Panc1 (cell line): ENCODE data around the gene EYS. TPM values are rescaled to one million over a fixed set of nuclear protein-coding genes. Genes with fewer than 3 reads are reported as not detected.

Experiments
- ATAC-seq: fragments of 200-7000 bp; cut with Tn5 transposase; 2 replicates; pipeline ENCODE4 v1.9.1; 2020; ENCODE audit warnings: mild to moderate bottlenecking, moderate library complexity
- BruUV-seq: library from RNA; stranded (reverse); fragments of 400-500 nt; replicated peaks from 2 replicates; lab custom pipeline; 2021; lab: Mats Ljungman, UMichigan
- CTCF ChIA-PET: fragments of 300-600 bp; sonication (Branson Sonifier 250); formaldehyde crosslinking; loops from one replicate; lab custom pipeline; 2022; ENCODE audit warnings: antibody characterized with exemption; lab: Charles Lee
- POLR2A ChIA-PET: fragments of 300-600 bp; sonication (Branson Sonifier 250); formaldehyde crosslinking; loops from one replicate; lab custom pipeline; 2022; ENCODE audit warnings: antibody characterized with exemption; lab: Charles Lee
- DNase-seq: peaks from one replicate; pipeline ENCODE4 v3.0.0-alpha.2; 2010; ENCODE audit warnings: low read depth, low spot score
- H3K27ac ChIP-seq: 2 replicates; pipeline ENCODE4 v1.5.1; 2011; ENCODE audit warnings: mild to moderate bottlenecking, low read length, inconsistent platforms
- H3K27me3 ChIP-seq: fragments of 200-500 bp; sonication (Bioruptor generic); 2 replicates; pipeline ENCODE4 v1.6.0; 2014; ENCODE audit warnings: low read length, inconsistent platforms; ENCODE audit not compliant: control insufficient read depth, insufficient read depth
- H3K36me3 ChIP-seq: fragments of 200-500 bp; sonication (Bioruptor generic); 2 replicates; pipeline ENCODE4 v1.5.1; 2014; ENCODE audit warnings: inconsistent platforms, mild to moderate bottlenecking, low read length, moderate library complexity; ENCODE audit not compliant: control insufficient read depth, insufficient read depth
- H3K4me1 ChIP-seq: 2 replicates; pipeline ENCODE4 v1.5.1; 2011; ENCODE audit warnings: inconsistent platforms, mild to moderate bottlenecking, low read length, moderate library complexity; ENCODE audit not compliant: control insufficient read depth, insufficient read depth
- H3K4me3 ChIP-seq, 2 experiments: 2 replicates each; pipeline ENCODE4 v1.5.1; 2011 to 2012; ENCODE audit warnings: low read depth in 2 of 2, low read length in 2 of 2, mild to moderate bottlenecking in 2 of 2, inconsistent platforms in 1 of 2, moderate library complexity in 1 of 2
- H3K9me3 ChIP-seq: fragments of 200-500 bp; sonication (Bioruptor generic); 2 replicates; pipeline ENCODE4 v1.5.1; 2014; ENCODE audit warnings: low read depth, mild to moderate bottlenecking, inconsistent platforms, low read length, moderate library complexity; ENCODE audit not compliant: control insufficient read depth, insufficient read depth
- CTCF ChIP-seq: fragments of 450-650 bp; IDR thresholded peaks from 2 replicates; pipeline ENCODE4 v1.5.1; 2017; ENCODE audit warnings: mild to moderate bottlenecking
- POLR2AphosphoS5 ChIP-seq: IDR thresholded peaks from 2 replicates; pipeline ENCODE4 v1.6.1; 2012; ENCODE audit warnings: mild to moderate bottlenecking, low read depth, low read length, moderate library complexity
- REST ChIP-seq, 2 experiments: IDR thresholded peaks; 2 replicates each; pipeline ENCODE4 v1.6.1; 2011 to 2012; ENCODE audit warnings: low read depth in 2 of 2, control low read depth in 1 of 2, low read length in 1 of 2, mild to moderate bottlenecking in 1 of 2, moderate library complexity in 1 of 2; ENCODE audit not compliant: insufficient read depth in 1 of 2
- SIN3A ChIP-seq: IDR thresholded peaks from 2 replicates; pipeline ENCODE4 v1.6.1; 2012; ENCODE audit warnings: low read depth, mild to moderate bottlenecking, low read length, moderate library complexity, borderline replicate concordance; ENCODE audit not compliant: insufficient read depth
- TCF7L2 ChIP-seq: IDR thresholded peaks from 2 replicates; pipeline ENCODE4 v1.6.1; 2011; ENCODE audit warnings: mild to moderate bottlenecking, low read depth, low read length, inconsistent platforms
- in situ Hi-C: cut with HindIII; loops from 2 replicates; pipeline ENCODE4 v1.10.0; 2016; ENCODE audit warnings: low sequenced_read_pairs, low pct_unique_long_range_greater_than_20kb
- intact Hi-C: fragments of 100-400 bp; cut with micrococcal nuclease; formaldehyde crosslinking; loops from one replicate; pipeline ENCODE4 v1.10.0; 2022; ENCODE audit not compliant: unreplicated experiment
- total RNA-seq: library from RNA; stranded (reverse); gene quantifications from one replicate; pipeline ENCODE4 v1.2.1, GENCODE V29; 2021; ENCODE audit not compliant: unreplicated experiment

EYS gene
- total RNA-seq, 1 experiment from 2014 or later: not detected

- no peak for ATAC-seq
- no peak overlapping the region for H3K4me3 ChIP-seq
- BruUV-seq: no TSS peak
- H3K4me1 ChIP-seq: no peaks in the 10 kb centered on the region
- CTCF ChIA-PET: no interaction called here
- in situ Hi-C loops (no loop called here), intact Hi-C loops (no loop called here)
- no peaks in the 10 kb centered on the region for H3K36me3 ChIP-seq
- no peak overlapping the region for H3K27ac ChIP-seq
- H3K27me3 ChIP-seq: no peaks in the 10 kb centered on the region
- TF ChIP-seq POLR2AphosphoS5 (no peak), REST (IDR thresholded peaks at IDR 0.05; ENCODE audit: insufficient read depth in 1 of 2, low read depth in 2 of 2, low read length in 1 of 2) (no peak), SIN3A (no peak), CTCF (no peak), TCF7L2 (no peak)
- no peak for DNase-seq
- H3K9me3 ChIP-seq: no peaks in the 10 kb centered on the region
- POLR2A ChIA-PET: no interaction called here
These were observed 1297.1 kb downstream of the EYS start for GRCh38 chr6:64409948-64410347.

- TF ChIP-seq SIN3A: no peak
- TF ChIP-seq REST (IDR thresholded peaks at IDR 0.05; ENCODE audit: insufficient read depth in 1 of 2, low read depth in 2 of 2, low read length in 1 of 2): no peak
- TF ChIP-seq TCF7L2: no peak
- no peak for TF ChIP-seq POLR2AphosphoS5
- TF ChIP-seq CTCF: no peak
- BruUV-seq: no TSS peak
- intact Hi-C loops: no loop called here
- ChIA-PET CTCF (no interaction called here), POLR2A (no interaction called here)
- no peaks in the 10 kb centered on the region for H3K4me1 ChIP-seq
- H3K36me3 ChIP-seq: no peaks in the 10 kb centered on the region
- H3K4me3 ChIP-seq: no peak overlapping the region
- ATAC-seq (no peak), DNase-seq (no peak)
- in situ Hi-C loops: no loop called here
- no peaks in the 10 kb centered on the region for H3K27me3 ChIP-seq
- H3K9me3 ChIP-seq: no peaks in the 10 kb centered on the region
- H3K27ac ChIP-seq: no peak overlapping the region
These were observed 1302.6 kb downstream of the EYS start for GRCh38 chr6:64404396-64404795.
